WERI-Rb-1 (cell line): ENCODE measurements around the gene TRIM69.
"Not testable (repeated sequence)": the region's sequence is repeated elsewhere in the genome, so short reads cannot be mapped to it uniquely, and the experiment has no call there.

ENCODE experiments used
- DNase-seq: peaks from one replicate; pipeline ENCODE4 v3.0.0-alpha.2; 2020
- H3K27ac ChIP-seq: fragments of 250-450 bp; sonication (Bioruptor Pico); 2 replicates; pipeline ENCODE4 v1.5.1; 2020; ENCODE audit warnings: mild to moderate bottlenecking, moderate library complexity
- H3K27me3 ChIP-seq: fragments of 250-450 bp; sonication (Bioruptor Pico); 2 replicates; pipeline ENCODE4 v1.5.1; 2021; ENCODE audit warnings: mild to moderate bottlenecking, low read depth, moderate library complexity; ENCODE audit not compliant: insufficient read depth, severe bottlenecking
- H3K36me3 ChIP-seq: fragments of 250-450 bp; sonication (Bioruptor Pico); 2 replicates; pipeline ENCODE4 v1.5.1; 2020; ENCODE audit warnings: mild to moderate bottlenecking, moderate library complexity
- H3K4me3 ChIP-seq: 2 replicates; pipeline ENCODE4 v1.5.1; 2011; ENCODE audit warnings: low read depth, mild to moderate bottlenecking, control low read depth, low read length
- H3K9me3 ChIP-seq: fragments of 250-450 bp; sonication (Bioruptor Pico); 2 replicates; pipeline ENCODE4 v1.5.1; 2021; ENCODE audit warnings: mild to moderate bottlenecking, moderate library complexity; ENCODE audit not compliant: severe bottlenecking
- CTCF ChIP-seq: IDR thresholded peaks from 2 replicates; pipeline ENCODE4 v1.5.1; 2011; ENCODE audit warnings: low read depth, mild to moderate bottlenecking, control low read depth, inconsistent platforms, low read length

The TRIM69 gene

GRCh38 chr15:44753345-44753744 is 17.0 kb downstream of the TRIM69 start:
- no peak for DNase-seq
- no peaks in the 10 kb centered on the region for H3K9me3 ChIP-seq

GRCh38 chr15:44763187-44763586 is 26.9 kb downstream of the TRIM69 start:
- H3K36me3 ChIP-seq = no peaks in the 10 kb centered on the region
- H3K27me3 ChIP-seq = no peaks in the 10 kb centered on the region
- H3K4me3 ChIP-seq = no peak overlapping the region
- no peak overlapping the region for H3K27ac ChIP-seq
- no peak for DNase-seq
- no peak for TF ChIP-seq CTCF
- no peaks in the 10 kb centered on the region for H3K9me3 ChIP-seq

More at GRCh38 chr15:44753345-44753744, 17.0 kb downstream of the TRIM69 start:
- no peaks in the 10 kb centered on the region for H3K27me3 ChIP-seq
- no peak overlapping the region for H3K27ac ChIP-seq
- no peaks in the 10 kb centered on the region for H3K36me3 ChIP-seq
- TF ChIP-seq CTCF = no peak
- H3K4me3 ChIP-seq = no peak overlapping the region

GRCh38 chr15:44763848-44764247 is 27.5 kb downstream of the TRIM69 start:
- TF ChIP-seq CTCF = no peak
- no peak for DNase-seq
- H3K36me3 ChIP-seq = no peaks in the 10 kb centered on the region
- H3K9me3 ChIP-seq = no peaks in the 10 kb centered on the region
- no peak overlapping the region for H3K27ac ChIP-seq
- H3K27me3 ChIP-seq = no peaks in the 10 kb centered on the region
- H3K4me3 ChIP-seq = no peak overlapping the region

GRCh38 chr15:44765036-44765435 is 28.7 kb downstream of the TRIM69 start:
- Histone ChIP-seq H3K27me3 (no peaks in the 10 kb centered on the region), H3K4me3 (no peak overlapping the region), H3K27ac (no peak overlapping the region), H3K9me3 (no peaks in the 10 kb centered on the region), H3K36me3 (no peaks in the 10 kb centered on the region)
- no peak for DNase-seq
- TF ChIP-seq CTCF = no peak

- Histone ChIP-seq H3K27me3 (no peaks in the 10 kb centered on the region), H3K27ac (no peak overlapping the region), H3K9me3 (peaks cover 8% of the 10 kb centered on the region), H3K36me3 (no peaks in the 10 kb centered on the region), H3K4me3 (no peak overlapping the region)
- no peak for TF ChIP-seq CTCF
- DNase-seq = no peak
Measured at GRCh38 chr15:44769521-44769920, 33.2 kb downstream of the TRIM69 start.

- H3K4me3 ChIP-seq, H3K27me3 ChIP-seq, DNase-seq, H3K36me3 ChIP-seq, H3K27ac ChIP-seq, H3K9me3 ChIP-seq: not testable (repeated sequence)
Measured at GRCh38 chr15:44770715-44771114, 34.4 kb downstream of the TRIM69 start.
